DOHH2 (cell line): ENCODE results near the gene DIS3L2.

ENCODE experiments used
- H3F3A ChIP-seq: fragments of 200-600 bp; sonication (generic), shearing (Covaris generic); 2 replicates; pipeline ENCODE4 v1.6.0; 2016; ENCODE audit warnings: antibody characterized with exemption, mild to moderate bottlenecking; ENCODE audit not compliant: control insufficient read depth, insufficient read depth
- H3K27ac ChIP-seq: fragments of 200-600 bp; sonication (generic); 2 replicates; pipeline ENCODE4 v1.5.1; 2014; ENCODE audit warnings: low read depth, mild to moderate bottlenecking, low read length, moderate library complexity
- H3K27me3 ChIP-seq: fragments of 200-600 bp; sonication (generic); 2 replicates; pipeline ENCODE4 v1.6.1; 2014; ENCODE audit warnings: mild to moderate bottlenecking, low read length, mixed read lengths; ENCODE audit not compliant: control insufficient read depth
- H3K36me3 ChIP-seq: fragments of 200-600 bp; sonication (generic); 2 replicates; pipeline ENCODE4 v1.6.1; 2014; ENCODE audit warnings: mild to moderate bottlenecking, low read length, moderate library complexity, mixed read lengths; ENCODE audit not compliant: control insufficient read depth
- H3K4me1 ChIP-seq: fragments of 200-600 bp; sonication (generic); 2 replicates; pipeline ENCODE4 v1.6.1; 2014; ENCODE audit warnings: mild to moderate bottlenecking, low read length, mixed read lengths; ENCODE audit not compliant: control insufficient read depth
- H3K4me2 ChIP-seq: fragments of 200-600 bp; sonication (generic); 2 replicates; pipeline ENCODE4 v1.6.0; 2014; ENCODE audit warnings: mild to moderate bottlenecking, low read length, moderate library complexity
- H3K4me3 ChIP-seq: fragments of 200-600 bp; sonication (generic); 2 replicates; pipeline ENCODE4 v1.5.1; 2014; ENCODE audit warnings: mild to moderate bottlenecking, low read length, mixed read lengths
- H3K79me2 ChIP-seq: fragments of 200-600 bp; sonication (generic); 2 replicates; pipeline ENCODE4 v1.6.1; 2014; ENCODE audit warnings: mild to moderate bottlenecking, low read length, mixed read lengths; ENCODE audit not compliant: control insufficient read depth
- H3K9me2 ChIP-seq: fragments of 200-600 bp; sonication (generic); replicated peaks from 2 replicates; pipeline ENCODE4 v1.6.1; 2014; ENCODE audit warnings: mild to moderate bottlenecking, low read length, mixed read lengths; ENCODE audit not compliant: control insufficient read depth
- H3K9me3 ChIP-seq: fragments of 200-600 bp; sonication (generic); 2 replicates; pipeline ENCODE4 v1.6.1; 2014; ENCODE audit warnings: antibody characterized with exemption, low read length, mixed read lengths; ENCODE audit not compliant: control insufficient read depth, insufficient read depth
- H4K20me1 ChIP-seq: fragments of 200-600 bp; sonication (generic); 2 replicates; pipeline ENCODE4 v1.6.0; 2014; ENCODE audit warnings: low read depth, mild to moderate bottlenecking, antibody characterized with exemption, low read length, moderate library complexity; ENCODE audit not compliant: control insufficient read depth, insufficient read depth
- CTCF ChIP-seq: fragments of 200-600 bp; sonication (generic); IDR thresholded peaks from one replicate; pipeline ENCODE4 v1.5.1; 2014; ENCODE audit warnings: antibody characterized with exemption, mild to moderate bottlenecking, low read depth, low read length; ENCODE audit not compliant: poor library complexity, severe bottlenecking
- EZH2phosphoT487 ChIP-seq: fragments of 200-600 bp; sonication (generic); IDR thresholded peaks from 2 replicates; pipeline ENCODE4 v1.6.1; 2017; ENCODE audit warnings: borderline replicate concordance, mild to moderate bottlenecking, antibody characterized with exemption, low read length, moderate library complexity, mixed read lengths

The DIS3L2 gene

GRCh38 chr2:232061265-232061664, 99.8 kb downstream of the DIS3L2 start:
- Histone ChIP-seq H4K20me1 (no peaks in the 10 kb centered on the region), H3K79me2 (peaks cover 9% of the 10 kb centered on the region), H3K4me2 (no peak overlapping the region), H3K27me3 (no peaks in the 10 kb centered on the region), H3K4me1 (no peaks in the 10 kb centered on the region), H3K9me3 (0 out of 2 replicates have a peak, but pooled peaks cover 3% of the 10 kb centered on the region), H3K27ac (no peak overlapping the region), H3F3A (no peaks in the 10 kb centered on the region), H3K9me2 (no peaks in the 10 kb centered on the region), H3K4me3 (no peak overlapping the region), H3K36me3 (no peaks in the 10 kb centered on the region)
- TF ChIP-seq EZH2phosphoT487 (no peak), CTCF (no peak)

GRCh38 chr2:232073026-232073425, 111.5 kb downstream of the DIS3L2 start:
- H3K4me3 ChIP-seq = no peak overlapping the region
- peaks cover 5% of the 10 kb centered on the region for H3K4me1 ChIP-seq
- H3K4me2 ChIP-seq = no peak overlapping the region
- no peaks in the 10 kb centered on the region for H3K9me2 ChIP-seq
- H3F3A ChIP-seq = no peaks in the 10 kb centered on the region
- H4K20me1 ChIP-seq = no peaks in the 10 kb centered on the region
- no peak overlapping the region for H3K27ac ChIP-seq
- H3K79me2 ChIP-seq = no peaks in the 10 kb centered on the region
- TF ChIP-seq EZH2phosphoT487 (no peak), CTCF (no peak)
- H3K36me3 ChIP-seq = no peaks in the 10 kb centered on the region
- H3K9me3 ChIP-seq = no peaks in the 10 kb centered on the region
- H3K27me3 ChIP-seq = no peaks in the 10 kb centered on the region

DNA sequence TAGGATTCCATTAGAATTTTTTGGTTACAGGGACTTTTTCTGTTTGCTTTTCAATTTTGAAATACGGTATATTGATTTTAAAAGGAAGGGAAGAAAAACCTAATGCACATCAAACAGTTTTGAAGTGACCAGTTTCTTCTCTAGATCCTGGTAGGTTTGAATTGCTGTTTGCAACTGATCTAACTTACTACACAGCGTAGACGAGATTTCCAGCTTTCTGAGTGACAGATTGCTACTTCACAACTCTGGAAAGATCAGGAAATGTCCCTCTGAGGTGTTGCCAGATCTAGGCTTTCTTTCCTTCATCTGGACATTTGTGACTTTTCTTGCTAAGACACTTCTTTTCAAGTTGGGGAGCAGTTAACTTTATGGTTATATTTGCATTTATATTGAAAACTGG, 112.2 kb downstream of the DIS3L2 start:
- no peaks in the 10 kb centered on the region for H3F3A ChIP-seq
- no peak overlapping the region for H3K4me3 ChIP-seq
- H4K20me1 ChIP-seq = no peaks in the 10 kb centered on the region
- TF ChIP-seq CTCF = no peak
- no peak for TF ChIP-seq EZH2phosphoT487
- H3K36me3 ChIP-seq = no peaks in the 10 kb centered on the region
- no peaks in the 10 kb centered on the region for H3K9me2 ChIP-seq
- H3K9me3 ChIP-seq = no peaks in the 10 kb centered on the region
- no peaks in the 10 kb centered on the region for H3K79me2 ChIP-seq
- H3K4me2 ChIP-seq = no peak overlapping the region
- H3K27me3 ChIP-seq = no peaks in the 10 kb centered on the region
- peaks cover 5% of the 10 kb centered on the region for H3K4me1 ChIP-seq
- H3K27ac ChIP-seq = no peak overlapping the region

GRCh38 chr2:232075080-232075479, 113.6 kb downstream of the DIS3L2 start:
- H3K4me1 ChIP-seq = peaks cover 5% of the 10 kb centered on the region
- no peak for TF ChIP-seq EZH2phosphoT487
- TF ChIP-seq CTCF = no peak
- H3K27me3 ChIP-seq = no peaks in the 10 kb centered on the region
- no peaks in the 10 kb centered on the region for H3F3A ChIP-seq
- no peaks in the 10 kb centered on the region for H4K20me1 ChIP-seq
- H3K4me2 ChIP-seq = no peak overlapping the region
- no peak overlapping the region for H3K4me3 ChIP-seq
- no peaks in the 10 kb centered on the region for H3K9me2 ChIP-seq
- H3K27ac ChIP-seq = no peak overlapping the region
- no peaks in the 10 kb centered on the region for H3K79me2 ChIP-seq
- no peaks in the 10 kb centered on the region for H3K9me3 ChIP-seq
- no peaks in the 10 kb centered on the region for H3K36me3 ChIP-seq
